Stimulated activated naive B cell treated with anti-CD40 and anti-IgM and Interleukin-4, amounts not matched to agents 10 μg/mL and 1 μg/mL and 100 μg/mL, for 72 hours (primary cell): Measurements from ENCODE around the gene ANKRD23.
A peak's percentile ranks its signal among the peaks of the same experiment; 100 is the strongest.
"Not testable (repeated sequence)": the region's sequence is repeated elsewhere in the genome, so short reads cannot be mapped to it uniquely, and the experiment has no call there.

Experiments
- ATAC-seq, 2 donors: fragments of 150-1000 bp; cut with Tn5 transposase; replicated peaks; 2 replicates each; pipeline ENCODE4 v1.10.0; 2021; ENCODE audit warnings: moderate library complexity in 1 of 2
- DNase-seq: peaks from one replicate; pipeline ENCODE4 v3.0.0; 2021
- H3K27ac Mint-ChIP-seq: one replicate; pipeline ENCODE4 v1.8.0; 2022; ENCODE audit warnings: mild to moderate bottlenecking, mixed read lengths
- H3K27me3 Mint-ChIP-seq, 2 donors: one replicate each; pipeline ENCODE4 v1.8.0; 2022; ENCODE audit warnings: mixed read lengths in 2 of 2
- H3K36me3 Mint-ChIP-seq, 2 donors: one replicate each; pipeline ENCODE4 v1.8.0; 2022; ENCODE audit warnings: mixed read lengths in 2 of 2, mild to moderate bottlenecking in 1 of 2
- H3K4me1 Mint-ChIP-seq, 2 donors: one replicate each; pipeline ENCODE4 v1.8.0; 2022; ENCODE audit warnings: mixed read lengths in 2 of 2, mild to moderate bottlenecking in 1 of 2
- H3K4me3 Mint-ChIP-seq, 2 donors: one replicate each; pipeline ENCODE4 v1.8.0; 2022; ENCODE audit warnings: mild to moderate bottlenecking in 2 of 2, mixed read lengths in 2 of 2, moderate library complexity in 1 of 2
- H3K9me3 Mint-ChIP-seq, 2 donors: one replicate each; pipeline ENCODE4 v1.8.0; 2022; ENCODE audit warnings: mixed read lengths in 2 of 2, mild to moderate bottlenecking in 1 of 2

Gene ANKRD23

DNA sequence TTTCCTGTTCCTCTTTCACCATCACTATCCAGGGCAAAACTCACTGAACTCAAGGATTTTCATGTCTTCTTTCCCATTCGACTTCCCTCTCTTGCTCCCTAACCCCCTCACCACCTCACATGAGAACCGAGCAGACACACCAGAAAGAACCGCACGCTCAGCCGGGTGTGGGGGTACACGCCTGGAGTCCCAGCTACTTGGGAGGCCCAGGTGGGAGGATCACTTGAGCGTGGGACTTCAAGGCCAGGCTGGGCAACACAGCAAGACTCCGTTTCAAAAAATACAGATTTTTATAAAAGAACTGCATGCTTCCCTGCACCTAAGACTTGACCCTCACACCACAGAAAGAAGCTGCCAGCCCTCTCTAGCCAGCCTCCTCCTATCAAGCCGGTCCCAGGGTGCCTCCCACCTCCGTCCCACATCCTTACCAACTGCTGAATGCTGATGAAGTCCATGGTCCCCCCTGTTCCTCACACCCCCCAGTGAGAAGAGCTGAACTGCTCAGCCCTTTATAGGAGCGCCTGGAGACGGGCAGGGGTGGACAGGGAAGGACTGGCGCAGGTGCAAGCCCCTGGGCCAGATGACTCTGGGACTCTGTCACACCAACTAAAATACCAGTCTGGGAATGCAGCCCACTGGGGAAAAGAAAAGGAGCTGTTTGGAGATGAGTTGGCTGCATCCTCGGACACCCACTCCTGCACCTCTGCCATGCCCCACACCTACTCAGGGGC, at the start of gene ANKRD23:
Gene ANKRD23 (minus strand): TSS at position 484 of the 731 bp plus-strand sequence. CDS start 29 bp downstream, at position 455.
- H3K4me3 Mint-ChIP-seq = no peak within 1 kb of the TSS
- H3K4me1 Mint-ChIP-seq = peaks cover 14 to 19% of the 10 kb centered on the region in 2 donors
- H3K36me3 Mint-ChIP-seq = peaks cover 11 to 34% of the 10 kb centered on the region in 2 donors
- H3K27me3 Mint-ChIP-seq = no peaks in the 10 kb centered on the region
- no peak within 1 kb of the TSS for H3K27ac Mint-ChIP-seq
- H3K9me3 Mint-ChIP-seq = no peaks in the 10 kb centered on the region
- no peak for ATAC-seq
- DNase-seq = no peak

DNA sequence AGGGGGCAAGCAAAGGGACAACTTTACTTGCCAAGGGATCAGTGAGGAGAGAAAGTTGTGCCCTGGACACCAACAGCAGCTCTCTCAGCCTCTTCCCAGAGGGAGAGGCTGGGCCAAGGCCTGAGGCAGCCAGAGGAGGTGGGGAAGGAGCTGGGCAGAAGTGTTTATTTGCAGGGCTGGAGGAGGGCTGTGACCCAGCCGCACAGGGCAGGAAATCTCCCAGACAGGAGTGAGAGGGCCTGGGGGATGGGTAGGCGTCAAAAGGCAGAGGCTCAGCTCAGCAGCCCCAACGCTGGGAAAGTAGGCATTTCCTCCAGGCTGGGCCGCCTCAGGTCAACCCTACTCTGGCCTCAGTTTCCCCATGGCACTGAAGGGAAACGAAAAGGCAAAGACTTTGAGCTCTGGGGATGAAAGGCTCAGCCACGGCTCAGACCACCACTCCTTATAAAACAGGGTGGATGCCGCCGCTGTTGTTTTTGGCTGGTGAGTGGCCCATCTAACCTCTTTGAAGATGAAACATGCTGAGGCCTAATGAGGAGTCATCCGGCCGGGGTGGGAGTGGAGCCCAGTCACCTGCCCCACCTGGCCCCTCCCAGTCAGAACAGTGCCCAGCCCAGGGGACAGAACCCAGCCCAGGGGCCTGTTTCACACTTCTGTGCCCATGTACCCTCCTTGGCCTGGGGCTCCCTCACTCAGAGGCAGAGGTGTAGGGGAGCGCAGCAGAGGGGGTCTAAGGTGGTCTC, 47.9 kb upstream of the ANKRD23 start:
- no peaks in the 10 kb centered on the region for H3K36me3 Mint-ChIP-seq
- no peak overlapping the region for H3K27ac Mint-ChIP-seq
- no peak for ATAC-seq
- H3K4me1 Mint-ChIP-seq = peaks cover 23 to 25% of the 10 kb centered on the region in 2 donors
- no peaks in the 10 kb centered on the region for H3K9me3 Mint-ChIP-seq
- H3K4me3 Mint-ChIP-seq = no peak overlapping the region
- DNase-seq = no peak
- no peaks in the 10 kb centered on the region for H3K27me3 Mint-ChIP-seq

DNA sequence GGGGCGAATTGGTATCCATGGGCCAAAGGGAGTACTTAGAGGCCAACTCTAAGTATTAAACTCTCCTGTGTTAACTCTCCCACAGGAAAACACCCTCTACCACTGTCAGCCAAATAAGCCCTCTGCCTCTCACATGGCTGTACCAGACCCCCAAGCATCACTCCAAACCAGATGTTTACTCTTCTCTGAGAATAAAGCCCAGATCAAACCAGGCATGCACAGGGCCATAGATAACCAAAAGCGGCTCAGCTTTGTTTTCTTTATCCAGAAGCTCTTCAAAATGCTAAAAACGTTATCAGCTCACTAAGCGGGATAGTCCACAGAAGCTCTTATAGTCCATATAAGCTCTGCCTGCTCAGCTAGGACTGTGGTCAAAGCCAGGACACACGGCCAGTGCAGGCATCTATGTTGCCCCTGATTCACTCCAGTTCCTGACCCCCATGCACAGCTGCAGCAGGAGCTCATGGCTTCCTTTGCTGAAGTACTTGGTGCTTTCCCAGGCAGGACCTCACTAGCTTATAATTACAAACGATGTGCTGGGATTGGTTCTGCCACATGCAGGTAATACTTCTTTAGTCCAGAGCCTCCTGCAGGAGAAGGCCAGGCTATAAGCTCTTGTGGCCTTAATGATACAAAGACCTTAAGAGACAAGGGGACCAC, 47.0 kb upstream of the ANKRD23 start:
- peak overlapping the region; percentile 16 for H3K27ac Mint-ChIP-seq
- DNase-seq = no peak
- H3K9me3 Mint-ChIP-seq = no peaks in the 10 kb centered on the region
- no peaks in the 10 kb centered on the region for H3K27me3 Mint-ChIP-seq
- peaks cover 27 to 30% of the 10 kb centered on the region in 2 donors for H3K4me1 Mint-ChIP-seq
- no peak overlapping the region for H3K4me3 Mint-ChIP-seq
- no peaks in the 10 kb centered on the region for H3K36me3 Mint-ChIP-seq
- ATAC-seq = no peak

DNA sequence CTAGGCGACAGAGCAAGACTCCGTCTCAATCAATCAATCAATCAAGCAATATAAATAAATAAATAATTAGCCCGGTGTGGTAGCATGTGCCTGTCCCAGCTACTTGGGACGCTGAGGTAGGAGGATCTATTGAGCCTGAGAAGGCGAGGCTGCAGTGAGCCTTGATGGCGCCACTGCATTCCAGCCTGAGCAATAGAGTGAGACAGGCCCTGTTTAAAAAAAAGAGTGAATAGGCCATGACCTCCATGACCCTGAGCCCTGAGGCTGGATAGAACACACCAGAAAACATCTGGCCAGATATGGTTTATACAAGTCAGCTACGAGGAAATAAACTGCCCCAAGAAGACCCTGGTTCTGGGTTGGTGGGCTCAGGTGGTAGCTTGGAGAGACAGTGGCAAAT, 46.4 kb upstream of the ANKRD23 start:
- Mint-ChIP-seq H3K36me3 (no peaks in the 10 kb centered on the region), H3K9me3 (no peaks in the 10 kb centered on the region), H3K27ac (no peak overlapping the region), H3K4me1 (peaks cover 27 to 29% of the 10 kb centered on the region in 2 donors), H3K27me3 (peaks cover 0 to under 1% of the 10 kb centered on the region in 2 donors), H3K4me3 (no peak overlapping the region)
- ATAC-seq (no peak), DNase-seq (no peak)

DNA sequence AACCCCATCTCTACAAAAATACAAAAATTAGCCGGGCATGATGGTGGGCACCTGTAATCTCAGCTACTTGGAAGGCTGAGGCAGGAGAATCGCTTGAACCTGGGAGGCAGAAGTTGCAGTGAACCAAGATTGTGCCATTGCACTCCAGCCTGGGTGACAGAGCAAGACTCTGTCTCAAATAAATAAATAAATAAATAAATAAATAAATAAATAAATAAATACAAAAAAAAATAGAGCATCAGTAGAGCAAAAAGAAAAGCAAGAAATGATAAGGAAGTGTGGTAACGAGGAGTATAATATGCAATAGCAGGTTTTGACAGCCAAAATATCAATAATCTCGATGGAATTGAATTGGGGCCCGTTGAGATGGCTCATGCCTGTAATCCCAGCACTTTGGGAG, 45.7 kb upstream of the ANKRD23 start:
- not testable (repeated sequence) for H3K27ac Mint-ChIP-seq

DNA sequence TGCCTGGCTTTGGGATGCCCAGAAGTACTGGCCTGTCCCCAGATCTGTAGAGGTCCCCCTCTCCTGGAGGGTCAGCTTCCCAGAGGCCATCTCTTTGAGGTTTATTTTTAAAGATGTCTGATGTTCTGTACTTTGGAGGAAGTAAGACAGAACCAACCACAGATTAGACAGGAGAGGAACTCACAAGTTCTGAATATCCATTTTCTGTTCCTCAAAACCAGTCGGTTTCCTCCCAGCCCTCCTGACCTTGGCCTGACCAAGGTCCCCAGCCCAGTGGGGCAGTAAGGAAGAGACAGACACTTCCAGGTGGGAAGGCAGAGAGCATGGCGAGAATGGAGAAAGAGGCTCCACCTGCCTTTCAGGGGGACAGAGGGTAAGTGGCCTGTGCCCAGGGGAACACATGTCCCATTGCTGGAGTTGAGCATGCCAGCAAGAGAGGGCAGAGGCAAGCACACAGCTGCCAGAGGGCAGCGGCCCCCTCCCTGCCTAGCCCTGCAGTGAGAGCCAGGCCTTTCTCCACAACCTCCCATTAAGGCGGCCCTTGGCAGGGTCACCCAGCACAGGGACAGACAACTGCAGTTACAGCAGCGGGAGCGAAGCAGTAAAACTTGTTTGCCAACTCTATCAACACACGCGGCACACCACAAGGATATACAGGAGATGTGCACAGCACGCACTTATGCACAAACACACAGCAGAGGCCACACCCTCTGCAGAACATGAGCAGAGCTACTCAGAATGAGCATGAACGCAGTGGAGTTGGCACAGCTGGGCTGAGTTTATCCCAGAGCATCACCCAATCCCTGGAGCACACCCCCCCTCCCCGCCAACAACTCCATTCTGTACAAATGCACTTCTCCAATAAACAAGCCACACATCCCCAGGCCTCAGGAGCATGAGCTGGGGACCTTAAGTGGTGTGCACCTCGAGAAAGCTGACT, 44.5 kb upstream of the ANKRD23 start:
- peak; percentile 84 to 89 for ATAC-seq

More for the DNA sequence above, 45.7 kb upstream of the ANKRD23 start:
- not testable (repeated sequence) for H3K36me3 Mint-ChIP-seq, DNase-seq, H3K4me3 Mint-ChIP-seq, ATAC-seq, H3K9me3 Mint-ChIP-seq, H3K27me3 Mint-ChIP-seq
- H3K4me1 Mint-ChIP-seq = peaks cover 22 to 29% of the 10 kb centered on the region in 2 donors

DNA sequence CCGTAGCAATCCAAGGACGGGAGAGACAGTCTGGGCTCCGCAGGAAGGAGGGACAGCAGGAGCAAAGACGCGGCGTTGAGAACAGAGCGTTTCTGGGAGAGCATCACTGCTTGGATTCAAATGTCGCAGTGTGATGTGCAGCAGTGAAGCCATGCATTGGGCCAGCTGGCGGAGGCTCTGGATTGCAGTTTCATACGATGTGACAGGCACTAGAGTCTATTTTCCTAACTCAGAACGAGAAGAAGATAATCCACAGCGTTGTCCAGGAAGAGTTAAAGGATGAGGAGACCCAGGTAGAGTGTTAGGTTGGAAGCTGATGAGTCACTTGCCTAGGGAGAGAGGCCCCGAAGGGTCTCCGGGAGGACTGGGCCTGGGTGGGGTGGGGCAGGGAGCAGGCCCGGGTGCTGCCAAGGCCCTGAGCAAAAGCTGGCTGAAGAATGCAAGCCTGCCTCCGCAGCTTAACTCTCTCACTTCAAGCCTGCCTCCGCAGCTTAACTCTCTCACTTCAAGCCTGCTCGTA, 43.7 kb upstream of the ANKRD23 start:
- peaks cover 22 to 29% of the 10 kb centered on the region in 2 donors for H3K4me1 Mint-ChIP-seq
- no peak overlapping the region for H3K4me3 Mint-ChIP-seq
- no peaks in the 10 kb centered on the region for H3K9me3 Mint-ChIP-seq
- DNase-seq = no peak
- peak; percentile 19 to 25 for ATAC-seq
- H3K27ac Mint-ChIP-seq = no peak overlapping the region
- peaks cover 0 to 16% of the 10 kb centered on the region in 2 donors for H3K27me3 Mint-ChIP-seq
- no peaks in the 10 kb centered on the region for H3K36me3 Mint-ChIP-seq

More for the DNA sequence above, 44.5 kb upstream of the ANKRD23 start:
- Mint-ChIP-seq H3K36me3 (no peaks in the 10 kb centered on the region), H3K4me3 (no peak overlapping the region), H3K27ac (peak overlapping the region; percentile 56), H3K9me3 (no peaks in the 10 kb centered on the region), H3K4me1 (peaks cover 22 to 29% of the 10 kb centered on the region in 2 donors), H3K27me3 (peaks cover 0 to 16% of the 10 kb centered on the region in 2 donors)
- DNase-seq = no peak

DNA sequence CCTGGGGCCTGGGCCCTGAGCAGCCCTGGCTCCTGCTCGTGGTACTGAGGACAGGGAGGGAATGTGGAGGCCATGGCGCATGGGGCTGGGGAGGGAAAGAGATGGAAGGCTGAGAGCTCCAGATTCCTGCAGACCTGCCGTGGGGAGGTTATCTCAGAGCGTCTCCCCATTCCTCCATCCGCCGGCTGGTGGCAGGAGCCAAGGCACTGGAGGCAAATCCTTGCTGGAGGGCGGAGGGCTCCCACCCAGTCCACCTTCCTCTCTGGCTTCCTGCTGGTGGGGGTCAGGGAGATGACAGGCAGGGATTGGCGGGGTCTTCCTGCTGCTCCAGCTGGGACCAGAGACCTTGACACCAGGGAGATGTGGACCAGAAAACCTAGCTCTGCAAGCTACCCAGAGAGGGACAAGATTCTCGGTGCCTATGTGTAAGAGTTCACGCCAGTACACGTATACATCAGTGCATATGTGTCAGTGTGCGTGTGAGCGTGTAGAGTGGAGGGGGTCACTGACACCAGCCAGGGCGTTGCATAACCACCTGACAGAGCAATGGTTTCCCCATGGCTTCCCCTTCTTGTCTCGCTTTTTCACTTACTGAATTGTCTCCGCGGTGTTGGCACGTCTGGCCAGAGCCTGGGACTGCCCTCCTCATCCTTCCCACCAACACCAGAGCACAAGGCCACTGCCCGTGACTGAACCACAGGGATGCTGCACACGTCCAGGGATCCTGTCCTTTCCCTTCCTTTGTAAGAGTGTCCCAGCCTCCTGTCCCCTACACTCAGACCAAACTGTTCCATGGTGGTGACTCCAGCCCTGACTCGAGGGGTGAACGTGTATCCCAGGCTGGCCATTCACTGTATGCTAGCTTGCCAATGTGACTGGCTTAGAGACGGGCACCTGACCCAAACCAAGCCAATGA, 41.9 kb upstream of the ANKRD23 start:
- Mint-ChIP-seq H3K27ac (no peak overlapping the region), H3K4me3 (no peak overlapping the region), H3K27me3 (peaks cover 0 to 23% of the 10 kb centered on the region in 2 donors), H3K36me3 (no peaks in the 10 kb centered on the region), H3K9me3 (no peaks in the 10 kb centered on the region), H3K4me1 (peaks cover 25 to 28% of the 10 kb centered on the region in 2 donors)
- no peak for DNase-seq
- ATAC-seq = no peak

DNA sequence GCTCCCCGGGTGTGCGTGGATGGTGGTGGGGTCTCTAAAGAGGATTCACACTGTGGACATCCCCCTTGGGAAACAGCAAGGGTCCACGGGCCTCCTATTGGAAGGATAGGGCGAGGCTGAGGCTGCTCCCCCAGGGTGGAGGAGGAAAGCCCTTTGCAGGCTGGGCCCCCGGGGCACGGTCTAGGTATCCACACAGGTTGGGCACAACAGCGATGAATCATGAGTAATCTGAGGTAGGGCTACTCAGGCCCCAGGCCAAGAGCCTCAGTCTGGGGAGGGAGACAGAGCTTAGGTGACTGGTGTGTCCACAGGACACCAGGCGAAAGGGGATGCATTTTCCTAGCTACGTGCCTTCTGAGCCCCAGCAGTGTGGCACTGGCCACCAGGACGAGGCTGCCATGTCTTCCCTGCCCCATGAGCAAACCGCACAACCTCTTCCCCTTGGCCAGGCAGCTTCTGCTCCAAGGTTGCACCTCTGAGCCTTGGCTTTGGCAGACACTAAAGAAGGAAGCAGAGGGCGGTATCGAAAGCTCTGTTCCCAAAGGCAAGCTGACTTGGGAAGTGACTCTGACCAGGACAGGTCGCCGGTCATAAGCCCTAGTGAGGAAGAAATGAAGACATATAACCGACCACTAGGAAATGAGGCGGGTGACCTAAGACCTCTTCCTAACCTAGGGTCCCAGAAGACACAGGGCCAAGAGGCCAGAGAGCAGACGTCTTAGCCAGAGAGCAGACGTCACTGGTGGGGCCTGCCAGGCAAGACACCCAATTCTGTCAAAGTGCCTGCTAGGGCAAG, 40.7 kb upstream of the ANKRD23 start:
- Mint-ChIP-seq H3K4me3 (no peak overlapping the region), H3K27me3 (peaks cover 0 to 30% of the 10 kb centered on the region in 2 donors), H3K9me3 (no peaks in the 10 kb centered on the region), H3K4me1 (peaks cover 28% of the 10 kb centered on the region in 2 donors), H3K27ac (no peak overlapping the region), H3K36me3 (no peaks in the 10 kb centered on the region)
- no peak for DNase-seq
- ATAC-seq = no peak

DNA sequence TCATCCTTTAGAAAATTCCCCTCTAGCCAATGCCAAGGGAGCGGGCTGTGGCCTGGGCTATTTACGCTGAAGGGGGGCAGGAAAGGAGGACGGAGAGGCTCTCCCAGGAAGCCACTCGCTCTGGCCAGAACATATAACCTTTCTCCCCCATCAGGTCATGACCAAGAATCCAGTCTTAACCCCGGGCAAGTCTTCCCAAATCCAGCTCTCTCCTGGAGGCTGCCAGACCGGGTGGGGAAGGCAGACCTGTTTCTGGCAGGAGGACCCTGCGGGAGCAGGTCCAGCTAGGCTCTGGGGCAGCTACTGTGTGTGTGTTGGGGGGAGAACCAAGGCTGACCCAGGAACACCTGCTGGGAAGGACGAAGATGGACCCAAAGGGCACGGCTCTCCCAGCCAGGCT, 39.5 kb upstream of the ANKRD23 start:
- Mint-ChIP-seq H3K27me3 (peaks cover 0 to 30% of the 10 kb centered on the region in 2 donors), H3K27ac (no peak overlapping the region), H3K9me3 (no peaks in the 10 kb centered on the region), H3K4me1 (peaks cover 23 to 25% of the 10 kb centered on the region in 2 donors), H3K36me3 (no peaks in the 10 kb centered on the region), H3K4me3 (no peak overlapping the region)
- DNase-seq (no peak), ATAC-seq (no peak)

DNA sequence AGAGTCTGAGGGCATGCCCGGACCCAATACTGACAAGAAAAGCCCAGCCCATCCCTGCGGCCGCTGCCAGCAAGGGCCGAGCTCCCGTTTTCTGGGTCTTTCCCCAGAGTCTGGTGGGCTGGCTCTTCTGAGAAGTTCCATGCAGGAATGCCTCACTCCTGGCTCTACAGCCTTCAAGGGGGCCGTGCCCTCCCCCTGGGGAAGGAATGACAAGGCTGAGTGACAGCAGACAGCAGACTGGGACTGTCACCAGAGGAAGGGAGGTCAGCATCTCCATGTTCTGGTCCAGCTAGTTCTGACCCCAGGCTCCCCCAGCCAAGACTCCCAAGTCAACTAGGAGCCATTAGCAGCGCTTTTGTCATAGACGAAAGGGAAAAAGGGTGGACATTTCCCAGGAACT, 39.1 kb upstream of the ANKRD23 start:
- DNase-seq (no peak), ATAC-seq (no peak)
- Mint-ChIP-seq H3K4me3 (no peak overlapping the region), H3K4me1 (peaks cover 21 to 25% of the 10 kb centered on the region in 2 donors), H3K36me3 (no peaks in the 10 kb centered on the region), H3K9me3 (no peaks in the 10 kb centered on the region), H3K27me3 (peaks cover 0 to 30% of the 10 kb centered on the region in 2 donors), H3K27ac (no peak overlapping the region)

DNA sequence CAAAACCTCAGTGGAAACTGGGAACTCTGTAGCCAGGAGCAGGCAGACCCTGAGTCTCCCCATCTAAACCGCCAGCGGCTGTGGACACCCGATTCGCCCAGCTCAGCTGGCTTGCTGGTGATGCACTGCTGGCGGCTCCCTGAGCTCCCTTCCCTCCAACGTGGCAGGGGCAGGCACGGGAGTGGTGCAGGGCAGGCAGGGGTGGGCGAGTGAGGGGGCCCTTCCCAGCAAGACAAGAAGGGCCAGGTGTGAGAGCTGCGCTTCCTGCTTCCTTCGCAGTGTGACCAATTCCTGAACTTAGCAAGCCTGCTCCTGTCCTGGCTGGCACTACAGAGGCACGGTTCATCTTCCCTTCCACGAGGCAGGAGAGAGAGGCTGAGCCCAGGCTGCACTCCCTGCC, 38.4 kb upstream of the ANKRD23 start:
- ATAC-seq (no peak), DNase-seq (no peak)
- H3K27me3 Mint-ChIP-seq = peaks cover 0 to 30% of the 10 kb centered on the region in 2 donors
- no peak overlapping the region for H3K4me3 Mint-ChIP-seq
- H3K27ac Mint-ChIP-seq = no peak overlapping the region
- no peaks in the 10 kb centered on the region for H3K9me3 Mint-ChIP-seq
- H3K4me1 Mint-ChIP-seq = peaks cover 18 to 21% of the 10 kb centered on the region in 2 donors
- H3K36me3 Mint-ChIP-seq = no peaks in the 10 kb centered on the region
